GM19025 (cell line): Measurements from ENCODE around the gene KCTD2.
"Not testable (repeated sequence)": the region's sequence is repeated elsewhere in the genome, so short reads cannot be mapped to it uniquely, and the experiment has no call there.

Experiments used
- ATAC-seq: cut with Tn5 transposase; IDR thresholded peaks from one replicate; pipeline ENCODE4 v1.9.1; 2021; ENCODE audit warnings: mild to moderate bottlenecking, low read depth, moderate library complexity; ENCODE audit not compliant: unreplicated experiment

Gene KCTD2, protein sequence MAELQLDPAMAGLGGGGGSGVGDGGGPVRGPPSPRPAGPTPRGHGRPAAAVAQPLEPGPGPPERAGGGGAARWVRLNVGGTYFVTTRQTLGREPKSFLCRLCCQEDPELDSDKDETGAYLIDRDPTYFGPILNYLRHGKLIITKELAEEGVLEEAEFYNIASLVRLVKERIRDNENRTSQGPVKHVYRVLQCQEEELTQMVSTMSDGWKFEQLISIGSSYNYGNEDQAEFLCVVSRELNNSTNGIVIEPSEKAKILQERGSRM

DNA sequence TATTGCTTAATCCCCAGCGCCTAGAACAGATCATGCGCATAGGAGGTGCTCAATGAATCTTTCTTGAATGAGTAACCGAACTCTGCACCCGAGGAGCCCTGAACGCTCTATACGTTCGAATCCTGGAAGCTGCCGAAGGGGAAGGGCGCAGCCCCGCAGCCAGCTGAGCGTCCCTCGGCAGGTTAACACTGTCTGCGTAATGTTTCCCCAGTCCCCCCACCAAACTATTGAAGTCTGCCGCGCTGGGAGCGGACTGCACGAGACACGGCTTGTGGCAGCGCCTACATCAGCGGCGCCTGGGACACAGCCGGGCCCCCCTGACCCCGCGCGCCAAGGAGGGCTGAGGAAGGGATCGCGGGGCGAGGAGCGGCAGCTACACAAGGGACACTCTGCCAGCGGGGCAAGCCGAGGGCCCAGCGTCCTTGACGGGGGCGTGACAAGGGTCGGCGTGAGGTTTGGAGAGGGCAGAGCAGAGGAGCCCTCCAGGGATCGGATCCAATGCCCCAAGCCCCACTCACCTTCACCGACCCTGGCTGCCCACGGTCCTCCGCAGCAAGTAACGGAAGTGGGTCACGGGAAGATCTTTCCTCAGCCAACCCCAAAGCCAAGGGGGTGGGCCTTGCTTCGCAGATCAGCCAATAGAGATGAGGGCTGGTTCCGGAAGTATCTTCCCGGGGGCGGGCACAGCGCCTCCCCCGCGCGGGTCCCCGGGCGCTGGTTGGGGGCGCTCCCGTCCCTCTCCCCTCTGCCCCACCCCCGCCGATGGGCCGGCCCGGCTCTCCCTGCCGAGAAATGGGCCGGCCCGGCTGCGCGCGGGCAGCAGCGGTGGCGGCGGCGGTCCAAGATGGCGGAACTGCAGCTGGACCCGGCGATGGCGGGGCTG lies at the start of gene KCTD2, which contains the start of gene ATP5PD:
KCTD2 (plus strand) TSS at position 819 of the 883 bp plus-strand sequence; CDS start at position 845, 26 bp downstream.
ATP5PD (minus strand) TSS at position 563 of the 883 bp plus-strand sequence. CDS start 4,319 bp downstream, outside the sequence.
- peak; percentile 97 for ATAC-seq

DNA sequence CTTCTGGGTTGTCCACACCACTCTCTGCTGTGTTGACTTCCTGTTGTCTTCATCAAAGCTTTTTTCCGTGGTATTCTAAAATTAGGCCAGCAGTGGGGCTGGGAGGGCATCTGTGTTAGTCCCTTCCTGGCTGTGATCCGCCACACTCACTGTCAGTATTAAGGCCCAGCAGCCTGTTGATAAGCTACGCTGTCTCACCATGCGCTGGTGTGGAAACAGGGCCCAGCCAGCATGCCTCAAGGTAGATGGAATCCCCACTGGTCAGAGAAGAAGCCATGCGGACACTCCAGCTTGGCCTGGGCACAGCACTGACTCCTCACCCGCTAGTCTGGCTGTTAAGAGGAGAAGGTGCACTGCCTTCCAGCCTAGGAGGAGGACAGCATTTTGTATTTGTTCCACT lies 48.2 kb upstream of the KCTD2 start:
- no peak for ATAC-seq

DNA sequence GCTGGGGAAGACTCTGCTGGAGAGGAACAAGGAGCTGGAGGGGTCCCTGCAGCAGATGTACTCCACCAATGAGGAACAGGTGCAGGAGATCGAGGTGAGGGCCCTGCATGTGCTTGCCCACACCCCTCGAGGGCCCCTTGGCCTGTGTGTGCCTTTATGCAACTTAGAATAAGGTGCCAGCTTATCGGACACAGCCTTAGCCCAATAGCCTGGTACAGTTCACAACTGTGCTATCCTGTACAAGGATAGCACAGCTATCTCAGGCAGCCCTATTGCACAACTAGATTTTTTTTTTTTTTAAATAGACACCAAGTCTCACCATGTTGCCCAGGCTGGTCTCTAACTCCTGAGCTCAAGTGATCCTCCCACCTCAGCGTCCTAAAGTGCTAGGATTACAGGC lies 47.5 kb upstream of the KCTD2 start:
- ATAC-seq, result no peak

DNA sequence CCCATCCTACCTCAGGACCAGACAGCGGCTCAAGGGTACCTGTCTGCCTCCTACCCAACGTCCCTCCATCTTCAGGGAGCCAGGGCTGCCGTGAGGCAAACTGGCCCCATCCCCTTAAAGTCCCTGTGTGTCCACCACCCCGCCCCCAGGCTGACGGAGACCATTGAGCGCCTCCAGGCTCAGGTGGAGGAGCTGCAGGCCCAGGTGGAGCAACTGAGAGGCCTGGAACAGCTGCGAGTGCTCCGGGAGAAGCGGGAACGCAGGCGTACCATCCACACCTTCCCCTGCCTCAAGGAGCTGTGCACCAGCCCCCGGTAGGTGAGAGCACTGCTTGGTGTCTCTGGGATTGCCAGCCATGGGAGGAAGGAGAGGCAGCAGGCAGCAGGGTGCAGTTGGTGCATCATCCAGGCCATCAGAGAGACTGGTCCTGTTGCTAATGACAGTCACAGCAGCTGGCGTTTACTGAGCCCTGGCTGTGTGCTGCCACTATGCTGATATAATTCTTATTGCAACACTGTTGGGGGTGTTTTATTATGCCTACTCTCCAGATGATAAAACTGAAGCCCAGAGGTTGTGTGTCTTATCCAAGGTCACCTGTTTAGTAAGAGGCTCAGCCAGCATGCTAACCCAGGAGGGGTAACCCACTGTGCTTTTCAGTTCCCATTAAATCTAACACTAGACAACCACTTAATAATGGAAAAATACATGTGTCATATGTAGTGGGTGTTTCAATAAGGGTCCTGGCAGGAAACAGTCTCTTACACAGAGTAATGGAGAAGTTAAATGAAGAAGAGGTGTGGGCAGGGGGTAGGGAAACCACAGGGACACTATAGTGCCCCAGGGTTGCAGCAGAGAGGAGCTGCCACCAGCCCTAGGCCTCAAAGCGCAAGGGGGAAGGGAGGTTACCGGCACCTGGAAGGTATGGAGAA lies 44.8 kb upstream of the KCTD2 start:
- no peak for ATAC-seq

DNA sequence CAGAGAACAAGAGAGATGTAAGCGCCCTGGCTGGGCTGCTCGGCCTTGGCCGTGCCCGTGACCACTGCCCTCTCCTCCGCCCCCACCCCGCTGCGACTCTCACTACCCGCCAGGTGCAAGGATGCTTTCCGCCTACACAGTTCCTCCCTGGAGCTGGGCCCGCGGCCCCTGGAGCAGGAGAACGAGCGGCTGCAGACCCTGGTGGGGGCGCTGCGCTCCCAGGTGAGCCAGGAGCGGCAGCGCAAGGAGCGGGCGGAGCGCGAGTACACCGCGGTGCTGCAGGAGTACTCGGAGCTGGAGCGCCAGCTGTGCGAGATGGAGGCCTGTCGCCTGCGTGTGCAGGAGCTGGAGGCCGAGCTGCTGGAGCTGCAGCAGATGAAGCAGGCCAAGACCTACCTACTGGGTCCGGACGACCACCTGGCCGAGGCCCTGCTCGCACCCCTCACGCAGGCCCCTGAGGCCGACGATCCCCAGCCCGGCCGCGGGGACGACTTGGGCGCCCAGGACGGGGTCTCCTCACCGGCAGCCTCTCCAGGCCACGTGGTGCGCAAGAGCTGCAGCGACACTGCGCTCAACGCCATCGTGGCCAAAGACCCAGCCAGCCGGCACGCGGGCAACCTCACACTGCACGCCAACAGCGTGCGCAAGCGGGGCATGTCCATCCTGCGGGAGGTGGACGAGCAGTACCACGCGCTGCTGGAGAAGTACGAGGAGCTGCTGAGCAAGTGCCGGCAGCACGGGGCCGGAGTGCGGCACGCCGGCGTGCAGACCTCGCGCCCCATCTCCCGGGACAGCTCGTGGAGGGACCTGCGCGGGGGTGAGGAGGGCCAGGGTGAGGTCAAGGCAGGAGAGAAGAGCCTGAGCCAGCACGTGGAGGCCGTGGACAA lies 43.7 kb upstream of the KCTD2 start:
- ATAC-seq, result no peak

DNA sequence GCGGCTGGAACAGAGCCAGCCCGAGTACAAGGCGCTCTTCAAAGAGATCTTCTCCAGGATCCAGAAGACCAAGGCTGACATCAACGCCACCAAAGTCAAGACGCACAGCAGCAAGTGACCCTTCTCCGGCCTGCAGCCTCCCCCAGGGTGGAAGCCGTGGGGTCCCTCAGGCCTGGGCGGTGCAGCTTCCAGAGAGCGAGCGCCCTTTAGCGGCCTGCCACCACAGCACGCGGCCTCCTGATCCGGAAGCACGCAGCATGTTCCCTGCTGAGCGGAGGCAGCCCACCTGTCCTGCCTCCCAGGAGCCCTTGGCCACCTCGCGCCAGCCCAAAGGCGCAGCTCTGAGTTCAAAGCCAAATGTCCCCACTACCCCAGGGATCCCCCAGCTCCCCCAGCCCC lies 43.1 kb upstream of the KCTD2 start:
- ATAC-seq, result no peak

DNA sequence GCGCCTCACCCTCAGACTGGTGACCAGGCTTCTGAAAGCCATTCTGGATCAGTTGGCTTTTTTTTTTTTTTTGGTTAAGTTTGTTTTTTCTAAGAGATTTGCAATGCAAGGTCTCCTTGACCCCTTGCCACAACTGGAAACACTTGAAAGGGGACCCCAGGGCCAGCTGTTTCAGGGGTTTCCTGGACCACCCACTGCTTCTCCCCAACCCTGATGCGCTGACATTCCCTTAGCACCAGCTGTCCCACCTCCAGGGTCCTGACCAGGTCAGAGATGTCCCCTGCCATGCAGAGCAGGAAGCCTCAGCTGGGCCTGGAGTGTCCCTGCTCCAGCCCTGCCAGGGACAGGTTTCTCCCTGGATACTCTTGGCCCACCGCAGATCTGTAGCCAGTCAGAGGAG lies 42.7 kb upstream of the KCTD2 start:
- ATAC-seq, result no peak

DNA sequence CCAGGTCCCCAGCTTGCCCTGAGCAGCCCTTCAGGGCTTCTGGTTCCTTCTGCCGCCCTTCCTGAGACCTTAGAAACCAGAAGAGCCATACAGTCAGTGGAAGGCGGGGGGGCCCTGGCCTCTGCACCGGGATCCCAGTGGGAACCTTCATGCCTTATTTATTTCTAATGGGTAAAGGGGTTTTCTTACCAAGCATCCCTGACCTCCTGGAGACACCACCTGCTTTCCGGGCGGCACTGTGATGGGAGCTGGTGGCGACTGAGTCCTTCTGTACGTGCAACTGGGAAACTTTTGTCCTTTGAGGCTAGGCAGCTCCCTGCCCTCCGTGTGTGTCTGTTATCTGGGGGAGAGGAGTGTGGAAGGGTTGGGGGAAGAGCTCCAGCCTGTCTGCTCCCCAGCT lies 41.7 kb upstream of the KCTD2 start:
- ATAC-seq, result no peak

DNA sequence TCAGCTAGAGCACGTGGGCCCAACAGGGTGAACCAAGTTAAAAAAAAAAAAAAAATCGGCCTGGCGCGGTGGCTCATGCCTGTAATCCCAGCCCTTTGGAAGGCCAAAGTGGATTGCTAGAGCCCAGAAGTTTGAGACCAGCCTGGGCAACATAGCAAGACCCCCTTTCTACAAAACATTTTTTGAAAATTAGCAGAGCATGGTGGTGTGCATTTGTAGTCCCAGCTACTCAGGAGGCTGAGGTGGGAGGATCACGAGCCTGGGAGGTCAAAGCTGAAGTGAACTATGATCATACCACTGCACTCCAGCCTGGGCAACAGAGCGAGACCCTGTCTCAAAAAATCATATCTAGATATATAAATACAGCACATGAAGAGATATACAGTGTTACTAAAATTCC lies 40.9 kb upstream of the KCTD2 start:
- ATAC-seq, result not testable (repeated sequence)

DNA sequence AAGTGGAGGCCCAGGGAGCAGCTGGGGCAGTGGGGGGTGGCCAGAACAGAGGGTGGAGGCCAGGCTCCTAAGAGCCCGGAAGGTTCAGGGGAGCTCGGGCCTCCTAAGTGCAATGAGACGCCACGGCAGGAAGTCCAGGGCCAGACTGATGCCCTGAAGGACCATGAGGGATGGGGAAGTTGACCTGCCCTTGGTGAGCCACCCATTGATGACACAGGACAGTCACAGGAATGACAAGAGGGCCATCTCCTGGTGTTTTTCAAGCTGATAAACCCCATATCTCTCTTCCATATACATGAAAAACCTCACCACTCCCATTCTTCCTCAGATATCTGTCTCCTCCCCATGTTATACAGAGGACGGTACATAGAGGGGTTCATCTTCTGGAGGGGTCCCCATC lies 40.4 kb upstream of the KCTD2 start:
- ATAC-seq, result no peak

DNA sequence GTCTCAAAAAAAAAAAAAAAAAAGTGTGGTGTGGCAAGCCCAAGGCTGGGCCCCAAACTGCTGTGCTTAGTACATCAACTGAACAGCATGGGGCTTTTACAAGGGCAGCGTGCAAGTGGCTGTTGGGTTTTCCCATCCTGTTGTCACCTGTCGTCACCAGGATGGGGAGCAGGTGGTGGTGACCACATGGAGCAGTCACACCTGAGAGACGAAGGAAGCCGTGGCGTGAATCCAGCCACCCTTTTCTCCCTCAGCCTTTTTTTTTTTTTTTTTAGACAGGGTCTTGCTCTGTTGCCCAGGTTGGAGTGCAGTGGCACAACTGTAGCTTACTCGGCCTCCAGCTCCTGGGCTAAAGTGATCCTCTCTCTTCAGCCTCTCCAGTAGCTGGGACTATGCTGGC lies 38.7 kb upstream of the KCTD2 start:
- no peak for ATAC-seq

DNA sequence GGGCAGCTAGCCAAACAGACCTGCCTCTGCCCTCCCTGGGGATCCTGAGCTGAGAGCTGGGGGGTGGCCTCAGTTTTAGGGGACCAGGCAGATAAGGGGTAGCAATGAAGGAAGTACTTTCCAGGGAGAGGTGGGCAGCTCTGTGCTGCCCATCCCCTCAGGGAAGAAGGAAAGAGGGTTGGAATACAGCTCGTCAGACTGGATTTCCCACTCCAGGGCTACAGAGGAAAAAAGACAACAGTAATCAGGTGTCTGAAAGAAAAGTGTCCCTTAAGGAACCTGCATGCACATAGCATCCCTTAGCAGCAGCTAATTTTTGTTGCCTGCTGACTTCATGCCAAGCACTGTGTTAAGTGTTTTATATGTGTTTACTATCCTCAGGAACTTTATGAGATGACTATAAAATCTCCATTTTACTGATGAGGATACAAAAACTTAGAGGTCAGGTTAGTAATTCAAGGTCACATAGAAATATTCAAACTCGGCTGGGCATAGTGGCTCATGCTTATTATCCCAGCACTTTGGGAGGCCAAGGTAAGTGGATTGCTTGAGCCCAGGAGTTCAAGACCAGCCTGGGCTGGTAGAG lies 37.8 kb upstream of the KCTD2 start:
- no peak for ATAC-seq

DNA sequence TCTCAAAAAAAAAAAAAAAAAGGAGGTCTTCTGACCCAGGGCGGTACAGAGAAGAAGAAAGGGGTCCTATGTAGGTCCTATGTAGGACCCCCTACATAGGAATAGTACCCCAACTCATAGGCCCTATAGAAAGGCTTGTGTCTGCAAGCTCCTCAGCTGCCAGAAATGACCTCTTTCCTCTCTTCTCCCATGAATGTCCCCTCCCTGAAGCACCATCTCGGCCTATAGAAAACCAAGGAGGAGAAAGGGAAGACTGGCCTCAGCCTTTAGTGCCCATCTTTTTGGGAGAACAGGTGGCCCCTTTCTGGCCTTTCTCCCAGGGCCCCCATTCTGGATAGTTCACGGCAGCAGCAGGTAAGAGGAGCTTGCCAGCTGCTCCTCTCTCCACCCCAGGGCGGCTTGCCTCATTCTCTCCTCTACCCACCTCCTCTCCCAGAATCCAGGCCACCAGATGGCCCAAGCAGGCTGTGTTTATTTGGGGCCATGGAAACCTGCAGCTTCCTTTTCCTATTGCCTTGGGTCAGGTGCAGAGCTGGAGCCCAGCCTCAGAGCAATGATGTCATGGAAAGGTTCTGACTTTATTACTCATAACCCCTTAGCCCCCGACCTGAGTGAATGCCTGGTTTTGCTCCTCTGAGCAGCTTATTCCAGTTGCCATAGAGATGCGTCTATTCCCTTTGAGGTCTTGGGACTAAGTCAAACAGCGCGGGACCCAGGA lies 36.2 kb upstream of the KCTD2 start:
- no peak for ATAC-seq

DNA sequence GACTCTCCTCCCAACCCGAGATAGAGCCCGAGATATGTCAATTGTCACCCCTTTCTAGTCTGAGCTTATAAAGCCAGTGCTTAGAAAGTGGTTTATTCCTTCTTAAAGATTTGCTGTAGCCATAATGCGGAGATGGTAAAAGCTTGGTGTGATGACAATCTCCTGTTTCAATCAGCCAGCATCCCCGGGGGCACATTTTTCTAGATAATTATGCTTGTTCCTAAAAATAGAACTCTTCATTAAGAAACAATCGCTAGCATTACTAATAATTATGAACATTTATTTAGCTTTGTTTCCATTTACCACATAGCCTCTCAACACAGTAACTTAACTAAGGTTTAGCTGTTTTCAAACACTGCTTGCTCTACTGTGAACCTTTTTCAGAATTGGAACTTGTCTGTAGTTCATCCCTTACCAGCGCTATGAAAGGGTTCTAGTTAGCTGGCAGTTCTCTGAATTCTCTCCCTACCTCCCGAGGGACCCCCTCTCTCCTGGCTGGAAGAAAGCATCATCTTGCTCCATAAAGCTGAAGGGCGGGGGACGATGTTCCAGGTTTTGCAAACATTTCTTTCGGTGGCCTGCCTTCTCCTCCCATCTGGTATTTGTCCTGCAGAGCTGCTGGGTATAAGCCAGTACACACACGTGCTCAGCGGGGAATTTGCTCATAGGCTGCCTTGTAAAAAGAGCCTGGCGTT lies 35.5 kb upstream of the KCTD2 start:
- no peak for ATAC-seq

DNA sequence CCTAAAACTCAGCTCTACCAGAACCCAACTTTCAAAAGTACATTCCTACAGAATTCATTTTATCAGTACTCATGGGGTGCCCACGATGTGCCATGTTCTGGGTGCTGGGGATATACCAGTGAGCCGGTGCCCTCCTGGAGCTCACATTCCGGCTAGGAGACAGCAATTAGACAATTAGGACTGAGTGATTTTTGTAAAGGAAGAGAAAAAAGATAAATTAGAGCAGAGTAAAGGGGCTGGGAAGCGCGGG lies 35.0 kb upstream of the KCTD2 start:
- ATAC-seq, result no peak

DNA sequence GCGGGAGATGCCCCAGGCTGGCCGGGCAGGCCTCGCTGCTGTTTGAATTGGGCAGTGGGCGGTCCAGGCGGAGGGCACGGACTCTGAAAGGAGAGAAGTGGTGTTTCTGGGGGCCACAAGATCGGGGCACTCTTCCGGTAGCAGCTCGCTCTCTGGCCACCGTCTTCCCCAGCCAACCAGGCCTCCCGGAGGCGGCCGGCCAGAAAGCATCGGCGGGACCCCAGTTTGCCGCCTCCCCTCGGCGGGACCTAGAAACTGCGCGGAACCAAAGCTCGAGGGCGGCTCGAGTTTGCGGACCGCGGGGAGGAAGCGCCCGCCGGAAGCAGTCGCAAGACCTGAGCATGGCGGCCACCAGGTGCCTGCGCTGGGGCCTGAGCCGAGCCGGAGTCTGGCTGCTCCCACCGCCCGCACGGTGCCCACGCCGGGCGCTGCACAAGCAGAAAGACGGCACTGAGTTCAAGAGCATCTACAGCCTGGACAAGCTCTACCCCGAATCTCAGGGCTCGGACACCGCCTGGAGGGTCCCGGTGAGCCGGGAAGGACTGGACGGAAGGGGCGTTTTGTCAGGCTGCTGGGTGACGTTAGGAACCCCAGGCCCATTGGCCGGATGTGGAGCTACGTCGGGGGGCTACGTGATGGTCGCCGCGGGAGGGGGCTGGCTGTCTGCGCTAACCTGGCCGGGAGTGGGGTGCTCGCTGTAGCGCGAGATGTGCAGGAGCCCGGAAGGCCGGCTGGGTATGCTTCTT lies 34.5 kb upstream of the KCTD2 start, which contains the start of gene MRPL58:
MRPL58 (plus strand) TSS at position 325 of the 746 bp plus-strand sequence; CDS start at position 342, 17 bp downstream.
- ATAC-seq, result peak; percentile 93

DNA sequence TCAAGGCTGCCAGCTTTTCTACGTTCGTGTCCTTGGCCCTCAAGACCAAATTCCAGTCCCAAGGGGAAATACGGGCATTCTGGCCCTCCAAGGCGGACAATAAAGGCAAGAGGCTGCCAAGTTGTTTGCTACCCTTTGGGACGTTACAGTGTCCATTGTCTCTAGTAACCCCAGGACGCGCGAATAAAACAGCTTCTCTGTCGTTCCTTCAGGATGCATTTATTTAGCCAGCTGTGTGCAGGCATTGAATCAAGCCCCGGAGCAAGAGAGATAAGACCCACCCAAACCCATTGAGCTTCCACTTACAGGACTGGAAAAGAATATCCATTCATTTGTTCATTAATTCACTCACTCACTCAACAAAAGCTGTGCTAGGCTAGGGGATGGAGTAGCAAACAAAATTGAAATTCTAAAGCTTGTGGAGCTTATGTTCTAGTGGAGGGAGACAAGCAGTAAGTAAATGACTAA lies 33.9 kb upstream of the KCTD2 start:
- ATAC-seq, result no peak
